GM13977 (cell line): ENCODE measurements around the gene NOP16.

Experiments used
- DNase-seq: peaks from one replicate; pipeline ENCODE4 v3.0.0; 2012; ENCODE audit warnings: low spot score
- CTCF ChIP-seq: IDR thresholded peaks from 2 replicates; pipeline ENCODE4 v1.5.1; 2012; ENCODE audit warnings: mild to moderate bottlenecking, control low read depth; ENCODE audit not compliant: insufficient read depth; ENCODE audit errors: extremely low read depth, missing control alignments
- in situ Hi-C: fragments of 300-500 bp; cut with MboI; formaldehyde crosslinking; loops from one replicate; pipeline ENCODE4 v1.12.0; 2022; ENCODE audit warnings: low sequenced_read_pairs, low pct_unique_long_range_greater_than_20kb, mixed read lengths, inconsistent platforms; ENCODE audit not compliant: unreplicated experiment

NOP16 gene, protein sequence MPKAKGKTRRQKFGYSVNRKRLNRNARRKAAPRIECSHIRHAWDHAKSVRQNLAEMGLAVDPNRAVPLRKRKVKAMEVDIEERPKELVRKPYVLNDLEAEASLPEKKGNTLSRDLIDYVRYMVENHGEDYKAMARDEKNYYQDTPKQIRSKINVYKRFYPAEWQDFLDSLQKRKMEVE

DNA sequence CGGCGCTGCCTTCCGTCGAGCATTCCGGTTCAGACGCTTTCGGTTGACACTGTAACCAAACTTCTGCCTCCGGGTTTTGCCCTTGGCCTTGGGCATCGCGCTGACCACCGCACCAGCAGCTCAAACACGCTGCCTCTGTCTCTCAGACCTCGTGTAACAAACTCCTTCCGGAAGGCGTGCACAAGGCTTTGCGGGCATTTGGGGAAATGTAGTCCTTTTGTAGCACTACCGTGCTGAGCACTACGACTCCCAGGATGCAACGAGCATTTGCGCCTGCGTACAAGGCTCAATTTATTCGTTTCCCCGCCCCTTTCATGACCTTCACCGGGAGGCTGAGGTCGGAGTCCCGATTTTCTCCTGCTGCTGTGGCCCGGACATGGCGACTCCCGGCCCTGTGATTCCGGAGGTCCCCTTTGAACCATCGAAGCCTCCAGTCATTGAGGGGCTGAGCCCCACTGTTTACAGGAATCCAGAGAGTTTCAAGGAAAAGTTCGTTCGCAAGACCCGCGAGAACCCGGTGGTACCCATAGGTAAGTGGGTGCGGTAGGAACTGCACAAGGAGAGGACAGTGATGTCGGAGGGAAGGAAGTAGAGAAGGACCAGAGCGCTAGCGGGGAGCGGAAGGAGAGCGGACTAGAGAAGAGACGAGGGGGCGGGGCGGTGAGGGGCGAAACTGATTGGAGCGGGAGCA is at the start of gene NOP16, which contains the start of gene HIGD2A:
TSS of gene NOP16 (minus strand) at position 155 of the 691 bp plus-strand sequence. CDS start at position 96, 59 bp downstream.
TSS of gene HIGD2A (plus strand) at position 308 of the 691 bp plus-strand sequence. CDS start at position 377, 69 bp downstream.
- in situ Hi-C loops = no loop called here
- no peak for TF ChIP-seq CTCF
- peak; percentile 97 for DNase-seq

- no peak for TF ChIP-seq CTCF
- no peak for DNase-seq
- in situ Hi-C loops = no loop called here
Observed at GRCh38 chr5:176436656-176437055, 48.3 kb upstream of the NOP16 start.

DNA sequence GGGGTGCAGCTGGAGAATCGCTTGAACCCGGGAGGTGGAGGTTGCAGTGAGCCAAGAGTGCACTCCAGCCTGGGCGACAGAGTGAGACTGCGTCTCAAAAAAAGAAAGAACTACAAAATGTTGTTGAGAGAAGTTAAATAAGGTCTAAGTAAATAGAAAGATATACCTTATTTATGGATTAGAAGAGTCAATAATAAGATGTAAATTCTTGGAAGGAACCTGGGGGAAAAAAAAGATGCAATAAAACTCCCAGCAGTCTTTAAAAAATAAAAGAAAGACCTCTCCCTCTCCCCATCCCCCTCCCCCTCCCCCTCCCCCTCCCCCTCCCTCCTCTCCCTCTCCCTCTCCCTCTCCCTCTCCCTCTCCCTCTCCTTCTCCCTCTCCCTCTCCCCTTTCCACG is 44.3 kb upstream of the NOP16 start:
- in situ Hi-C loops = no loop called here
- TF ChIP-seq CTCF = no peak
- no peak for DNase-seq

- TF ChIP-seq CTCF = no peak
- no peak for DNase-seq
- in situ Hi-C loops = no loop called here
Observed at GRCh38 chr5:176429972-176430371, 41.6 kb upstream of the NOP16 start.

- in situ Hi-C loops = no loop called here
- DNase-seq = no peak
- TF ChIP-seq CTCF = no peak
Observed at GRCh38 chr5:176427971-176428370, 39.6 kb upstream of the NOP16 start.

DNA sequence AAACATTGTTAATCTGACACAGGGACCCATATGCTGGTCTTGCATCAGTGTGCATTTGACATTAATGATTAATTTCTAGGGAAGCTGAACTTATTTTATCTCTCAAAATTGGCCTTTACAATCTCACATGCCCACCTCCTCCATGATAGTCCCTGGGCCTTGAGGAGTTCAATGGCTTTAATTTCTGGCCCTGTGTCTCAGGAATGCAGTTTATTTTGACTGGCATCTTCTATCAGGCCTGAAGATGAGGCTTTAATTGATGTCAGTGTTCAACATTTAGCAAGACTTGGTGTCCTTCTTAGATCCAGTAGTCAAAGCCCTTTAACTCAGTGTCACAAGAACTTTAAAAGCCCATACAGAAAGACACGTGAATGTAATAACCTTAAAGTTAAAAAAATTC is 38.5 kb upstream of the NOP16 start:
- TF ChIP-seq CTCF = no peak
- in situ Hi-C loops = no loop called here
- DNase-seq = no peak

GRCh38 chr5:176425791-176426190 is 37.4 kb upstream of the NOP16 start:
- in situ Hi-C loops = no loop called here
- no peak for TF ChIP-seq CTCF
- no peak for DNase-seq
